ENCODE data around the gene TNFSF15.
"Not testable (repeated sequence)": the region's sequence is repeated elsewhere in the genome, so short reads cannot be mapped to it uniquely, and the experiment has no call there.

TNFSF15 gene

DNA sequence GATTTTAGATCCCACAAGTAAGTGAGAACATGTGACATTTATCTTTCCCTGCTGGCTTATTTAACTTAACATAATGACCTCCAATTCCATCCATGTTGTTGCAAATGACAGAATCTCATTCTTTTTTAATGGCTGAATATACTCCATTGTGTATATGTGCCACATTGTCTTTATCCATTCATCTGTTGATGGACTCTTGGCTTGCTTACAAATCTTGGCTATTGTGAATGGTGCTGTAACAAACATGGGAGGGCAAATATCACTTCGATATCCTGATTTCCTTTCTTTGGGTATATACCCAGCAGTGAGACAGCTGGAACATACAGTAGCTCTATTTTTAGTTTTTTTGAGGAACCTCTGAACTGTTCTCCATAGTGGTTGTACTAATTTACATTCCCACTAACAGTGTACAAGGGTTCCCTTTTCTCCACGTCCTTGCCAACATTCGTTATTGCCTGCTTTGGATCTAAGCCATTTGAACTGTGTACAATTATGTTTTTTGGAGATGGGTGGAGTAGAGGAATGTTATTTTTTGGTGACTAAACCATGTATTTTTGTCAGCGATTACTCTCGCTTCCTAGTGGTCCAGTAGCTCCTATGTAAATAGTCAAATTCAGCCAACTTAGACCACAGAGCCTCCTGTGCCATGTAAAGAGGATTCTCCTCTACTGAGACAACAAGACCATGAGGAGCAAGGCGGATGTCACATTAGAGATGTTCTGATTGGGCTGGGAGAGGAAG, 60.6 kb downstream of the TNFSF15 start:
- POLR2A ChIA-PET: no interaction called here
- CTCF ChIA-PET: interaction anchor here (14.5 kb wide), 1 partner anchor 163 kb away, joined by 311 read pairs; no protein-coding TSS in a partner anchor
- Histone ChIP-seq H3K4me1 (ENCODE audit: control insufficient read depth, insufficient read depth, low read length) (no peaks in the 10 kb centered on the region), H3K36me3 (ENCODE audit: control insufficient read depth in 2 of 2, insufficient read depth in 1 of 2, low read length in 2 of 2) (no peaks in the 10 kb centered on the region), H3K4me3 (ENCODE audit: low read depth, low read length) (no peak overlapping the region), H3K9me3 (ENCODE audit: control insufficient read depth, insufficient read depth, low read depth, low read length) (no peaks in the 10 kb centered on the region), H3K27ac (ENCODE audit: extremely low read depth, low read depth, low read length) (no peak overlapping the region)
- no peak for TF ChIP-seq ZFP41 (tag by site-specific recombination; IDR thresholded peaks at IDR 0.05; ENCODE audit: borderline replicate concordance)
- no peak for TF ChIP-seq ZNF10 (tag by site-specific recombination; IDR thresholded peaks at IDR 0.05)
- no peak for TF ChIP-seq EGR2 (tag by site-specific recombination; IDR thresholded peaks at IDR 0.05; ENCODE audit: low read depth)
- TF ChIP-seq ZNF2 (tag by site-specific recombination; IDR thresholded peaks at IDR 0.05): no peak
- no peak for TF ChIP-seq ZNF391 (tag by site-specific recombination; IDR thresholded peaks at IDR 0.05; ENCODE audit: borderline replicate concordance, low read depth)
- no peak for TF ChIP-seq ZNF416 (tag by site-specific recombination; IDR thresholded peaks at IDR 0.05)
- TF ChIP-seq, protein P1, sequence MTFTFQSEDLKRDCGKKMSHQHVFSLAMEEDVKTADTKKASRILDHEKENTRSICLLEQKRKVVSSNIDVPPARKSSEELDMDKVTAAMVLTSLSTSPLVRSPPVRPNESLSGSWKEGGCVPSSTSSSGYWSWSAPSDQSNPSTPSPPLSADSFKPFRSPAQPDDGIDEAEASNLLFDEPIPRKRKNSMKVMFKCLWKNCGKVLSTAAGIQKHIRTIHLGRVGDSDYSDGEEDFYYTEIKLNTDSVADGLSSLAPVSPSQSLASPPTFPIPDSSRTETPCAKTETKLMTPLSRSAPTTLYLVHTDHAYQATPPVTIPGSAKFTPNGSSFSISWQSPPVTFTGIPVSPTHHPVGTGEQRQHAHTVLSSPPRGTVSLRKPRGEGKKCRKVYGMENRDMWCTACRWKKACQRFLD (tag by site-specific recombination; IDR thresholded peaks at IDR 0.05): no peak
- no peak for TF ChIP-seq ZNF155 (tag by site-specific recombination; IDR thresholded peaks at IDR 0.05)
- no peak for TF ChIP-seq ZNF174 (tag by site-specific recombination; IDR thresholded peaks at IDR 0.05)
- TF ChIP-seq, protein P2, sequence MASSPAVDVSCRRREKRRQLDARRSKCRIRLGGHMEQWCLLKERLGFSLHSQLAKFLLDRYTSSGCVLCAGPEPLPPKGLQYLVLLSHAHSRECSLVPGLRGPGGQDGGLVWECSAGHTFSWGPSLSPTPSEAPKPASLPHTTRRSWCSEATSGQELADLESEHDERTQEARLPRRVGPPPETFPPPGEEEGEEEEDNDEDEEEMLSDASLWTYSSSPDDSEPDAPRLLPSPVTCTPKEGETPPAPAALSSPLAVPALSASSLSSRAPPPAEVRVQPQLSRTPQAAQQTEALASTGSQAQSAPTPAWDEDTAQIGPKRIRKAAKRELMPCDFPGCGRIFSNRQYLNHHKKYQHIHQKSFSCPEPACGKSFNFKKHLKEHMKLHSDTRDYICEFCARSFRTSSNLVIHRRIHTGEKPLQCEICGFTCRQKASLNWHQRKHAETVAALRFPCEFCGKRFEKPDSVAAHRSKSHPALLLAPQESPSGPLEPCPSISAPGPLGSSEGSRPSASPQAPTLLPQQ (tag by site-specific recombination; IDR thresholded peaks at IDR 0.05): no peak

DNA sequence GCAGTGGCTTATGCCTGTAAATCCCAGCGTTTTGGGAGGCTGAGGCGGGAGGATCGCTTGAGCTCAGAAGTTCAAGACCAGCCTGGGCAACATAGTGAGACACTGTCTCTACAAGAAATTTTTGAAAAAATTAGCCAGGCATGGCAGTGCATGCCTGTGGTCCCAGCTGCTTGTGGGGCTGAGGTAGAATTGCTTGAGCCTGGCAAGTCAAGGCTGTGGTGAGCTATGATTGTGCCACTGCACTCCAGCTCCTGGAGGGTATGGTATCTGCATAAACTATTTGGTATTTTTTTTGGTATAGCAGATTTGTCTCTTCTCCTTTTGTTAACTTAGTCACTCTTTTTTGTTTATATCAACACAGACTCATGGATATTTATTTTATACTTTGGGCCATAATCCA, 62.4 kb downstream of the TNFSF15 start:
- CTCF ChIA-PET: interaction anchor here (0.6 to 14.5 kb wide), 8 partner anchors 67 to 612 kb away, joined by 3 to 311 read pairs (median 4); no protein-coding TSS in a partner anchor
- TF ChIP-seq, protein P3, sequence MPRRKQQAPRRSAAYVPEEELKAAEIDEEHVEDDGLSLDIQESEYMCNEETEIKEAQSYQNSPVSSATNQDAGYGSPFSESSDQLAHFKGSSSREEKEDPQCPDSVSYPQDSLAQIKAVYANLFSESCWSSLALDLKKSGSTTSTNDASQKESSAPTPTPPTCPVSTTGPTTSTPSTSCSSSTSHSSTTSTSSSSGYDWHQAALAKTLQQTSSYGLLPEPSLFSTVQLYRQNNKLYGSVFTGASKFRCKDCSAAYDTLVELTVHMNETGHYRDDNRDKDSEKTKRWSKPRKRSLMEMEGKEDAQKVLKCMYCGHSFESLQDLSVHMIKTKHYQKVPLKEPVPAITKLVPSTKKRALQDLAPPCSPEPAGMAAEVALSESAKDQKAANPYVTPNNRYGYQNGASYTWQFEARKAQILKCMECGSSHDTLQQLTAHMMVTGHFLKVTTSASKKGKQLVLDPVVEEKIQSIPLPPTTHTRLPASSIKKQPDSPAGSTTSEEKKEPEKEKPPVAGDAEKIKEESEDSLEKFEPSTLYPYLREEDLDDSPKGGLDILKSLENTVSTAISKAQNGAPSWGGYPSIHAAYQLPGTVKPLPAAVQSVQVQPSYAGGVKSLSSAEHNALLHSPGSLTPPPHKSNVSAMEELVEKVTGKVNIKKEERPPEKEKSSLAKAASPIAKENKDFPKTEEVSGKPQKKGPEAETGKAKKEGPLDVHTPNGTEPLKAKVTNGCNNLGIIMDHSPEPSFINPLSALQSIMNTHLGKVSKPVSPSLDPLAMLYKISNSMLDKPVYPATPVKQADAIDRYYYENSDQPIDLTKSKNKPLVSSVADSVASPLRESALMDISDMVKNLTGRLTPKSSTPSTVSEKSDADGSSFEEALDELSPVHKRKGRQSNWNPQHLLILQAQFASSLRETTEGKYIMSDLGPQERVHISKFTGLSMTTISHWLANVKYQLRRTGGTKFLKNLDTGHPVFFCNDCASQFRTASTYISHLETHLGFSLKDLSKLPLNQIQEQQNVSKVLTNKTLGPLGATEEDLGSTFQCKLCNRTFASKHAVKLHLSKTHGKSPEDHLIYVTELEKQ (tag by site-specific recombination; IDR thresholded peaks at IDR 0.05; ENCODE audit: borderline replicate concordance): no peak
- TF ChIP-seq ZNF214 (tag by site-specific recombination; IDR thresholded peaks at IDR 0.05; ENCODE audit: borderline replicate concordance): no peak
- H3K36me3 ChIP-seq (ENCODE audit: control insufficient read depth in 2 of 2, insufficient read depth in 1 of 2, low read length in 2 of 2): no peaks in the 10 kb centered on the region
- no peaks in the 10 kb centered on the region for H3K9me3 ChIP-seq (ENCODE audit: control insufficient read depth, insufficient read depth, low read depth, low read length)
- no peaks in the 10 kb centered on the region for H3K4me1 ChIP-seq (ENCODE audit: control insufficient read depth, insufficient read depth, low read length)
- POLR2A ChIA-PET: no interaction called here
- no peak overlapping the region for H3K27ac ChIP-seq (ENCODE audit: extremely low read depth, low read depth, low read length)
- no peak overlapping the region for H3K4me3 ChIP-seq (ENCODE audit: low read depth, low read length)

DNA sequence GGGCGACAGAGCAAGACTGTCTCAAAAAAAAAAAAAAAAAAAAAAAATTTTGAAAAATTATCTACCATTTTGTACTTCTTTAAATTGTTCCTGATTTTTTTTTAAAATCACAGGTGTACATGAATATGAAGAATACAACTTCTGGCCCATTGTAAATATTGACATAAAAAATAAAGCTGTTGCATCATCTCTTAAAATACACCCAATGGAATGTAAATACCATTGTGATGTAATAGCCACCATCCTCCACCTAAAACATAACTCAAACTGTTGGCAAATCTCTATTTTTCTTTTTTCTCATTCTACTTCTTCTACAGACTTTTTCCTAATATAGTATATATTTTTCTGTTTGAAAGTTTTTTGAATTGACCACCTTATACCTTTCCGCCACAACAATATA, 62.9 kb downstream of the TNFSF15 start:
- ChIA-PET CTCF (interaction anchor here (0.6 to 14.5 kb wide), 10 partner anchors 61 to 612 kb away, joined by 3 to 311 read pairs (median 4); partner anchors contain the start of gene TEX48), POLR2A (no interaction called here)
- Histone ChIP-seq H3K4me3 (ENCODE audit: low read depth, low read length) (no peak overlapping the region), H3K27ac (ENCODE audit: extremely low read depth, low read depth, low read length) (no peak overlapping the region), H3K36me3 (ENCODE audit: control insufficient read depth in 2 of 2, insufficient read depth in 1 of 2, low read length in 2 of 2) (no peaks in the 10 kb centered on the region), H3K4me1 (ENCODE audit: control insufficient read depth, insufficient read depth, low read length) (no peaks in the 10 kb centered on the region), H3K9me3 (ENCODE audit: control insufficient read depth, insufficient read depth, low read depth, low read length) (no peaks in the 10 kb centered on the region)
- no peak for TF ChIP-seq ZNF48 (tag by site-specific recombination; IDR thresholded peaks at IDR 0.05)
- no peak for TF ChIP-seq ZNF112 (tag by site-specific recombination; IDR thresholded peaks at IDR 0.05)
- TF ChIP-seq ZNF76 (tag by site-specific recombination; IDR thresholded peaks at IDR 0.05; ENCODE audit: borderline replicate concordance, low read depth): no peak
- no peak for TF ChIP-seq YY1 (tag by site-specific recombination; IDR thresholded peaks at IDR 0.05)
- TF ChIP-seq ZFP69B (tag by site-specific recombination; IDR thresholded peaks at IDR 0.05): no peak
- no peak for TF ChIP-seq ZNF214 (tag by site-specific recombination; IDR thresholded peaks at IDR 0.05; ENCODE audit: borderline replicate concordance)
- no peak for TF ChIP-seq ZNF266 (tag by site-specific recombination; IDR thresholded peaks at IDR 0.05; ENCODE audit: low read depth)
- TF ChIP-seq HOXD13 (CRISPR knock-in tag; IDR thresholded peaks at IDR 0.05; ENCODE audit: borderline replicate concordance): no peak
- TF ChIP-seq ZNF776 (tag by site-specific recombination; IDR thresholded peaks at IDR 0.05; ENCODE audit: borderline replicate concordance): no peak
- TF ChIP-seq ZNF629 (tag by site-specific recombination; IDR thresholded peaks at IDR 0.05): no peak
- no peak for TF ChIP-seq ZBTB8A (tag by site-specific recombination; IDR thresholded peaks at IDR 0.05)

DNA sequence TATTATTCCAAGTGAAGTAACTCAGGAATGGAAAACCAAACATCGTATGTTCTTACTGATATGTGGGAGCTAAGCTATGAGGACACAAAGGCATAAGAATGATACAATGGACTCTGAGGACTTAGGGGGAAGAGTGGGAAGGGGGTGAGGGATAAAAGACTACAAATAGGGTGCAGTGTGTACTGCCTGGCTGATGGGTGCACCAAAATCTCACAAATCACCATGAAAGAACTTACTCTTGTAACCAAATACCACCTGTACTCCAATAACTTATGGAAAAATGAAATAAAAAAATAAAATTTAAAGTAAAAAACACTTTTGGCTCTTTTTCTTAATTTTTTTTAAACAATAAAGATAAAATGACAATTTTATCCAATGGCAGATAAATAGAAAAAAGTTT, 64.3 kb downstream of the TNFSF15 start:
- H3K27ac ChIP-seq (ENCODE audit: extremely low read depth, low read depth, low read length); H3K4me1 ChIP-seq (ENCODE audit: control insufficient read depth, insufficient read depth, low read length); H3K9me3 ChIP-seq (ENCODE audit: control insufficient read depth, insufficient read depth, low read depth, low read length); POLR2A ChIA-PET; H3K36me3 ChIP-seq (ENCODE audit: control insufficient read depth in 2 of 2, insufficient read depth in 1 of 2, low read length in 2 of 2); H3K4me3 ChIP-seq (ENCODE audit: low read depth, low read length): not testable (repeated sequence)
- CTCF ChIA-PET: interaction anchor here (0.5 to 14.5 kb wide), 9 partner anchors 59 to 801 kb away, joined by 3 to 311 read pairs (median 3); no protein-coding TSS in a partner anchor
